RWPE2 (cell line): Measurements from ENCODE around the gene COL6A5.

Experiments used
- ATAC-seq: fragments of 200-7000 bp; cut with Tn5 transposase; 3 replicates; pipeline ENCODE4 v1.9.1; 2021; ENCODE audit warnings: low read depth
- DNase-seq: peaks from one replicate; pipeline ENCODE4 v3.0.0-alpha.2; 2020; ENCODE audit warnings: low spot score
- H3K27ac ChIP-seq: fragments of 450-650 bp; 2 replicates; pipeline ENCODE4 v1.5.1; 2017; ENCODE audit warnings: mild to moderate bottlenecking; ENCODE audit not compliant: poor library complexity, severe bottlenecking
- H3K27me3 ChIP-seq: fragments of 250-450 bp; sonication (Bioruptor Pico); 2 replicates; pipeline ENCODE4 v1.5.1; 2021; ENCODE audit warnings: mild to moderate bottlenecking, moderate library complexity; ENCODE audit not compliant: insufficient read depth, poor library complexity, severe bottlenecking
- H3K36me3 ChIP-seq: fragments of 250-450 bp; sonication (Bioruptor Pico); 2 replicates; pipeline ENCODE4 v1.5.1; 2020; ENCODE audit warnings: low read depth, mild to moderate bottlenecking, moderate library complexity
- H3K4me1 ChIP-seq: fragments of 250-450 bp; sonication (Bioruptor Pico); 2 replicates; pipeline ENCODE4 v1.5.1; 2021; ENCODE audit warnings: mild to moderate bottlenecking, moderate library complexity; ENCODE audit not compliant: insufficient read depth, poor library complexity, severe bottlenecking
- H3K4me3 ChIP-seq: fragments of 250-450 bp; sonication (Bioruptor Pico); 2 replicates; pipeline ENCODE4 v1.5.1; 2021; ENCODE audit warnings: mild to moderate bottlenecking, moderate library complexity; ENCODE audit not compliant: severe bottlenecking
- H3K9me3 ChIP-seq: fragments of 250-450 bp; sonication (Bioruptor Pico); 2 replicates; pipeline ENCODE4 v1.5.1; 2021; ENCODE audit warnings: mild to moderate bottlenecking, moderate library complexity; ENCODE audit not compliant: severe bottlenecking
- CTCF ChIP-seq: fragments of 450-650 bp; IDR thresholded peaks from one replicate; pipeline ENCODE4 v1.5.1; 2017; ENCODE audit warnings: mild to moderate bottlenecking, moderate library complexity; ENCODE audit not compliant: poor library complexity, severe bottlenecking

Gene COL6A5

GRCh38 chr3:130462089-130462488 lies 116.6 kb downstream of the COL6A5 start:
- no peak overlapping the region for H3K4me3 ChIP-seq
- no peak for TF ChIP-seq CTCF

GRCh38 chr3:130463221-130463620 lies 117.7 kb downstream of the COL6A5 start:
- ATAC-seq: no peak
- Histone ChIP-seq H3K4me1 (no peaks in the 10 kb centered on the region), H3K4me3 (no peak overlapping the region), H3K27ac (no peak overlapping the region), H3K9me3 (no peaks in the 10 kb centered on the region), H3K36me3 (no peaks in the 10 kb centered on the region), H3K27me3 (no peaks in the 10 kb centered on the region)
- TF ChIP-seq CTCF: no peak
- DNase-seq: no peak

More at GRCh38 chr3:130462089-130462488, 116.6 kb downstream of the COL6A5 start:
- no peak for ATAC-seq
- Histone ChIP-seq H3K36me3 (no peaks in the 10 kb centered on the region), H3K27me3 (no peaks in the 10 kb centered on the region), H3K9me3 (no peaks in the 10 kb centered on the region), H3K27ac (no peak overlapping the region), H3K4me1 (no peaks in the 10 kb centered on the region)
- no peak for DNase-seq

DNA sequence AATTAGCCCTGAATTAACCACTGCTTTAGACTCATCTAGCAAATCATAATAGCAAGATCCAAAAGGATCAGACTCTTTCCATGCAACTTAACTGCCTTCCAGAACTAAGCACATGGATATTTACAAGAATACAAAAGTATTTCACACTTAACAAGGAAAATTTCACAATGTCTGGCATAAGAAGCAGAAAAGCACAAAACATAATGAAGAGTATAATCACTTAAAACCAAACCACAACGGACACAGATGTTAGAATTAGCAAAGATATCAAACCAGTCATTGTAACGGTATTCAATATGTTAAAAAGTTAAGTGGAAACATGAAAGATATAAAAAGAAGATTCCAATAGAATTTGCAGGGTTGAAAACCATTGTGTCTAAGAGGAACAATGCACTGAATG lies 120.0 kb downstream of the COL6A5 start:
- Histone ChIP-seq H3K36me3 (no peaks in the 10 kb centered on the region), H3K4me3 (no peak overlapping the region), H3K9me3 (no peaks in the 10 kb centered on the region), H3K4me1 (no peaks in the 10 kb centered on the region), H3K27me3 (no peaks in the 10 kb centered on the region), H3K27ac (no peak overlapping the region)
- TF ChIP-seq CTCF: no peak
- DNase-seq: no peak
- ATAC-seq: no peak

DNA sequence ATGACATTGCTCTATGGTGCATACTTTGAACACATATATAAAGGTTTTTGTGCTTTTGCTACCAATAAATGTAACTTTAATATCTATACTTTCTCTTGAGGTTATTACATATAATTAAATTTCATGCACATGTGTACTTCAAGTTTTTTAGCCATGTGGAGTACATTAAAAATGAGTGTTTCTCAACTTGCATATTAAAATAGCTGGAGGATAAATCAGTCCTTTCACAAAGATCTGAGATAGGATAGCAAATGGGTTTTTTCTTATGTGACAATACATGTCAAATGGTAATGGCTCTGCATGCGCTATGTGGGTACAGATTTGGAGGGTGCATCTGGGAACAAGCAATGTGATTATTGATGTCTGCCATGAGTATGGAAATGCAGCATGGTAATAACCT lies 122.8 kb downstream of the COL6A5 start:
- H3K27me3 ChIP-seq: no peaks in the 10 kb centered on the region
- no peak for DNase-seq
- no peaks in the 10 kb centered on the region for H3K9me3 ChIP-seq
- H3K27ac ChIP-seq: no peak overlapping the region
- H3K36me3 ChIP-seq: no peaks in the 10 kb centered on the region
- TF ChIP-seq CTCF: no peak
- no peaks in the 10 kb centered on the region for H3K4me1 ChIP-seq
- H3K4me3 ChIP-seq: no peak overlapping the region
- no peak for ATAC-seq

- no peak for TF ChIP-seq CTCF
- ATAC-seq: no peak
- H3K9me3 ChIP-seq: no peaks in the 10 kb centered on the region
- H3K36me3 ChIP-seq: no peaks in the 10 kb centered on the region
- H3K27me3 ChIP-seq: no peaks in the 10 kb centered on the region
- H3K4me1 ChIP-seq: no peaks in the 10 kb centered on the region
- no peak for DNase-seq
- no peak overlapping the region for H3K4me3 ChIP-seq
- no peak overlapping the region for H3K27ac ChIP-seq
Measured at GRCh38 chr3:130470126-130470525, 124.7 kb downstream of the COL6A5 start.
